HepG2 (cell line): ENCODE results near the gene TREM1. TPM values are rescaled to one million over a fixed set of nuclear protein-coding genes. Genes with fewer than 3 reads are reported as not detected.

ENCODE experiments used
- ATAC-seq: fragments of 200-7000 bp; cut with Tn5 transposase; 3 replicates; pipeline ENCODE4 v1.9.1; 2020; ENCODE audit warnings: mild to moderate bottlenecking, moderate library complexity
- BruUV-seq: library from RNA; stranded (reverse); fragments of 400-500 nt; replicated peaks from 2 replicates; lab custom pipeline; 2021; lab: Mats Ljungman, UMichigan
- CTCF ChIA-PET: fragments of 300-600 bp; formaldehyde crosslinking; extraction: SDS; loops from one replicate; lab custom pipeline; 2021; ENCODE audit warnings: low total read pairs, inconsistent platforms, low intra/inter-chr PET ratio; lab: Yijun Ruan, JAX
- POLR2A ChIA-PET: fragments of 350-600 bp; sonication (Branson Sonifier 250); formaldehyde crosslinking; loops from one replicate; lab custom pipeline; 2020; ENCODE audit warnings: antibody characterized with exemption, inconsistent platforms; lab: Yijun Ruan, JAX
- DNase-seq: peaks from one replicate; pipeline ENCODE4 v3.0.0-alpha.2; 2015; ENCODE audit warnings: low spot score
- FAIRE-seq: peaks from 3 replicates; lab custom pipeline; 2011; peaks lifted over from hg19 to GRCh38; lab: Jason Lieb, UNC
- H2AFZ ChIP-seq: one replicate; pipeline ENCODE4 v1.6.1; 2011; ENCODE audit warnings: low read length, inconsistent platforms
- H3K27ac ChIP-seq: fragments of 300-600 bp; 3 replicates; pipeline ENCODE4 v1.8.0; 2011; ENCODE audit warnings: mixed run types, mild to moderate bottlenecking, mixed read lengths, low read length, inconsistent platforms; ENCODE audit not compliant: insufficient read depth; ENCODE audit errors: extremely low read length
- H3K27me3 ChIP-seq, 2 experiments: fragments of 200-600 bp in 1 of 2; 2 replicates in 1 of 2; 3 replicates in 1 of 2; pipeline versions ENCODE4 v1.6.0 to v1.8.0; 2011; ENCODE audit warnings: low read length in 2 of 2, mild to moderate bottlenecking in 2 of 2, moderate library complexity in 2 of 2, inconsistent platforms in 1 of 2; ENCODE audit not compliant: insufficient read depth in 2 of 2, control insufficient read depth in 1 of 2
- H3K36me3 ChIP-seq, 2 experiments: fragments of 200-600 bp in 1 of 2; replicated peaks in 1 of 2; 2 replicates in 1 of 2; 3 replicates in 1 of 2; pipeline versions ENCODE4 v1.5.1 to v1.8.0; 2011; ENCODE audit warnings: low read length in 2 of 2, inconsistent platforms in 1 of 2; ENCODE audit not compliant: insufficient read depth in 2 of 2, control insufficient read depth in 1 of 2
- H3K4me1 ChIP-seq: 2 replicates; pipeline ENCODE4 v1.5.1; 2012; ENCODE audit warnings: low read length, inconsistent platforms; ENCODE audit not compliant: insufficient read depth
- H3K4me2 ChIP-seq: 2 replicates; pipeline ENCODE4 v1.6.0; 2011; ENCODE audit warnings: low read depth, low read length, inconsistent platforms
- H3K4me3 ChIP-seq, 3 experiments: fragments of 200-600 bp in 1 of 3; sonication (generic), shearing (Covaris generic) in 1 of 3; replicated peaks in 1 of 3; 2 replicates each; pipeline ENCODE4 v1.5.1; 2011 to 2016; ENCODE audit warnings: low read length in 3 of 3, inconsistent platforms in 2 of 3, low read depth in 2 of 3, mild to moderate bottlenecking in 2 of 3, control low read depth in 1 of 3, mixed read lengths in 1 of 3; ENCODE audit not compliant: insufficient read depth in 1 of 3
- H3K79me2 ChIP-seq: one replicate; pipeline ENCODE4 v1.6.1; 2011; ENCODE audit warnings: low read length, inconsistent platforms; ENCODE audit not compliant: insufficient read depth
- H3K9ac ChIP-seq: 2 replicates; pipeline ENCODE4 v1.6.0; 2011; ENCODE audit warnings: mild to moderate bottlenecking, low read depth, low read length, inconsistent platforms; ENCODE audit not compliant: insufficient read depth
- H3K9me3 ChIP-seq: 2 replicates; pipeline ENCODE4 v1.5.1; 2012; ENCODE audit warnings: mild to moderate bottlenecking, low read length
- H4K20me1 ChIP-seq: 2 replicates; pipeline ENCODE4 v1.6.0; 2011; ENCODE audit warnings: inconsistent platforms, mild to moderate bottlenecking, low read length, moderate library complexity; ENCODE audit not compliant: insufficient read depth
- ATF4 ChIP-seq, 2 experiments: fragments of 450-650 bp in 1 of 2; sonication (generic) in 1 of 2; formaldehyde crosslinking; IDR thresholded peaks; 2 replicates each; pipeline versions ENCODE4 v1.5.0 to v1.8.0; 2020 to 2022; ENCODE audit warnings: mild to moderate bottlenecking in 1 of 2, missing genetic modification reagents in 1 of 2
- FOSL2 ChIP-seq: sonication (generic); formaldehyde crosslinking; IDR thresholded peaks from 2 replicates; pipeline ENCODE4 v1.4.0; 2020; ENCODE audit warnings: missing genetic modification reagents
- LBX2 ChIP-seq: sonication (generic); formaldehyde crosslinking; IDR thresholded peaks from 2 replicates; pipeline ENCODE4 v1.5.0; 2020; ENCODE audit warnings: missing genetic modification reagents, mild to moderate bottlenecking, borderline replicate concordance
- MXD4 ChIP-seq: IDR thresholded peaks from 2 replicates; pipeline ENCODE4 v1.6.1; 2016; ENCODE audit warnings: mild to moderate bottlenecking, missing biosample characterization, missing genetic modification reagents
- NAIF1 ChIP-seq: sonication (generic); formaldehyde crosslinking; IDR thresholded peaks from 2 replicates; pipeline ENCODE4 v1.5.0; 2020; ENCODE audit warnings: mild to moderate bottlenecking, missing genetic modification reagents, borderline replicate concordance
- SKIL ChIP-seq: sonication (generic); formaldehyde crosslinking; IDR thresholded peaks from 2 replicates; pipeline ENCODE4 v1.8.0; 2022; ENCODE audit warnings: missing genetic modification reagents, mild to moderate bottlenecking, moderate library complexity, borderline replicate concordance
- ZBTB42 ChIP-seq: sonication (generic); formaldehyde crosslinking; IDR thresholded peaks from 2 replicates; pipeline ENCODE4 v1.5.0; 2020; ENCODE audit warnings: mild to moderate bottlenecking, missing genetic modification reagents
- ZKSCAN8 ChIP-seq: IDR thresholded peaks from 2 replicates; pipeline ENCODE4 v1.6.1; 2016; ENCODE audit warnings: borderline replicate concordance, missing genetic modification reagents, missing compliant biosample characterization
- ZNF143 ChIP-seq: sonication (generic); formaldehyde crosslinking; IDR thresholded peaks from 2 replicates; pipeline ENCODE4 v1.4.0; 2020; ENCODE audit warnings: missing genetic modification reagents
- ZNF207 ChIP-seq: fragments of 450-650 bp; IDR thresholded peaks from 2 replicates; pipeline ENCODE4 v1.6.1; 2016; ENCODE audit warnings: antibody characterized with exemption, borderline replicate concordance
- ZNF446 ChIP-seq: sonication (generic); formaldehyde crosslinking; IDR thresholded peaks from 2 replicates; pipeline ENCODE4 v1.5.0; 2020; ENCODE audit warnings: mild to moderate bottlenecking, missing genetic modification reagents
- ZNF646 ChIP-seq: sonication (generic); formaldehyde crosslinking; IDR thresholded peaks from 2 replicates; pipeline ENCODE4 v1.9.0; 2021; ENCODE audit warnings: mild to moderate bottlenecking, missing genetic modification reagents
- ZNF780A ChIP-seq: sonication (generic); formaldehyde crosslinking; IDR thresholded peaks from 2 replicates; pipeline ENCODE4 v1.8.0; 2022; ENCODE audit warnings: mild to moderate bottlenecking, missing genetic modification reagents, moderate library complexity
- WGBS: methylation state at CpG from one replicate; pipeline ENCODE4 v1.1.6; 2017; ENCODE audit warnings: low lambda C conversion rate; 5-methylcytosine and 5-hydroxymethylcytosine counted together
- in situ Hi-C: cut with HindIII; loops from 2 replicates; pipeline ENCODE4 v1.10.0; 2017; ENCODE audit warnings: low pct_unique_long_range_greater_than_20kb; ENCODE audit not compliant: extremely low pct_ligation_motif_present
- intact Hi-C: fragments of 100-400 bp; cut with micrococcal nuclease; formaldehyde crosslinking; loops from one replicate; pipeline ENCODE4 v1.10.0; 2022; ENCODE audit not compliant: unreplicated experiment
- polyA plus RNA-seq, 8 experiments: library from polyadenylated mRNA; depleted of rRNA in 3 of 8; stranded (reverse) in 7 of 8; unstranded in 1 of 8; fragments of >200 nt; fragmentation: Illumina TruSeq in 4 of 8; extraction: Trizol in 4 of 8; gene quantifications; 2 replicates each; pipeline versions ENCODE4 v1.2.1 to v1.2.3, GENCODE V29; 2011 to 2016; ENCODE audit warnings: low read depth in 4 of 8, missing spikeins in 1 of 8, mixed read lengths in 1 of 8; ENCODE audit not compliant: insufficient read depth in 1 of 8
- total RNA-seq, 5 experiments: library from RNA; depleted of rRNA; stranded (reverse); fragments of >200 nt; fragmentation: Illumina TruSeq; extraction: Trizol; gene quantifications; 2 replicates each; pipeline ENCODE4 v1.2.3, GENCODE V29; 2016; ENCODE audit warnings: low read depth in 1 of 5

TREM1 gene
- total and polyA plus RNA-seq, 2 of the 13 experiments (the other 11 are each of a cell fraction or from before 2014, with no cell fraction given), result 0.49 TPM; not detected in 1

- TF ChIP-seq ATF4 (CRISPR knock-in tag; IDR thresholded peaks at IDR 0.05), result no peak
- TF ChIP-seq ZNF446 (CRISPR knock-in tag), result no peak
- TF ChIP-seq NAIF1, result no peak
- TF ChIP-seq ZNF207, result no peak
- no peak for TF ChIP-seq ZKSCAN8 (CRISPR knock-in tag)
- no peak for TF ChIP-seq SKIL (CRISPR knock-in tag)
- no peak for TF ChIP-seq ZNF780A
- TF ChIP-seq, all 625 proteins: peak for 0
Measured at GRCh38 chr6:41283600-41283999, 2.9 kb downstream of the TREM1 start (continued).

GRCh38 chr6:41280381-41281057 is 6.0 kb downstream of the TREM1 start:
- POLR2A ChIA-PET, result no interaction called here
- no peaks in the 10 kb centered on the region for H3K9me3 ChIP-seq
- FAIRE-seq, result no peak
- H4K20me1 ChIP-seq, result no peaks in the 10 kb centered on the region
- no peak overlapping the region for H3K4me2 ChIP-seq
- peaks cover 2 to 34% of the 10 kb centered on the region in 2 experiments; a peak in 4 of 5 replicates for H3K27me3 ChIP-seq
- H3K4me3 ChIP-seq, result no peak overlapping the region
- H3K36me3 ChIP-seq, result no peaks in the 10 kb centered on the region
- intact Hi-C loops (loop anchor here (2.0 kb wide), 1 partner anchor 38 kb away; no protein-coding TSS in a partner anchor), in situ Hi-C loops (no loop called here)
- 3% methylated on average over 1 of the region's 1 CpG for whole genome bisulfite sequencing
- CTCF ChIA-PET, result no interaction called here
- H3K4me1 ChIP-seq, result no peaks in the 10 kb centered on the region
- H2AFZ ChIP-seq, result no peak overlapping the region
- no peak overlapping the region for H3K27ac ChIP-seq
- no peak overlapping the region for H3K9ac ChIP-seq
- no peak for ATAC-seq
- no peak for DNase-seq
- no TSS peak for BruUV-seq
- no peaks in the 10 kb centered on the region for H3K79me2 ChIP-seq
- TF ChIP-seq ZBTB42 (no peak), FOSL2 (CRISPR knock-in tag) (no peak), ZNF646 (CRISPR knock-in tag) (no peak), MXD4 (no peak), LBX2 (CRISPR knock-in tag) (no peak), ZNF143 (CRISPR knock-in tag) (no peak)
